HG02943 (cell line): ENCODE measurements around the gene PTH2R.
"Not testable (repeated sequence)": the region's sequence is repeated elsewhere in the genome, so short reads cannot be mapped to it uniquely, and the experiment has no call there.

Experiments used
- ATAC-seq: cut with Tn5 transposase; IDR thresholded peaks from one replicate; pipeline ENCODE4 v1.9.1; 2021; ENCODE audit warnings: mild to moderate bottlenecking, low read depth, moderate library complexity; ENCODE audit not compliant: unreplicated experiment

Gene PTH2R

DNA sequence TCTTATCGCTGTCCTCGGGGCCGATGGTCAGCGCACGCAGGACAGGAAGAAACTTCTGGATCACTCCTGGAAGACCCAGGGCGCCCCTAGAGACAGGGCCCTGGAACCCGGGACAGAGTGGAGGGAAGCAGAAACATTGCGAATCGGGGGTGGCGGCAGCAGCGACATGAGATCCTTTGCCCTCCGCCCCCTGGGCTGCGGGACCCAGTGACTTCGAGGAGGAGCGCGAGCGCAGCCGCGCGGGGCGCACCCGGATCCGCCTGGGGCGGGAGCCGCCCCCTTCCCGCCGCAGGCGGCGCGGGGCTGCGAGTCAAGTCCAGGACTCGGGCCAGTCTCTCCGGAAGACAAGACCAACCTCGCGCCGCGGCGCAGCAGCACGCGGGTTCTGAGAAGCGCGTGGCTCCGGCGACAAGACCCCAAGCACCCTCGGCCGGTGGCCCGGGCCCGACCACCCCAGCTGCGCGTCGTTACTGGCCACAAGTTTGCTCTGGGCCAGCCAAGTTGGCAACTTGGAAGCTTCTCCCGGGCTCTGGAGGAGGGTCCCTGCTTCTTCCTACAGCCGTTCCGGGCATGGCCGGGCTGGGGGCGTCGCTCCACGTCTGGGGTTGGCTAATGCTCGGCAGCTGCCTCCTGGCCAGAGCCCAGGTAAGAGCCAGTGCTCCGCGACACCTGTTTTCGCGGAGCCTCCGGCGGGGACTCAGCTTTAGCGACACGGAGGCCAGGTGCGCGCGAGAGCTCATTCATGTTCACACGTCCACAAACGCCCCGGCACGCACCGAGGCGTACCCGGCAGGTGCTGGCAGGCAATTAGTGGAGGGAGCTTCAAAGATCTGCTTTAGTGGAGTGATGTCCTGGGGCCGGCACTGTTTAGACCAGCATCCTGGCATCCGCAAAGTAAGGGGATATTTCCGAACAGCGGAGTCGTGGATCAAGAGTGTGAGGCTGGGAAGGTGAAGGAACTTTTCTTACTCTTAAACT lies at the start of gene PTH2R:
TSS of gene PTH2R (plus strand) at position 319 of the 978 bp plus-strand sequence. CDS start at position 571, 252 bp downstream.
- no peak for ATAC-seq

DNA sequence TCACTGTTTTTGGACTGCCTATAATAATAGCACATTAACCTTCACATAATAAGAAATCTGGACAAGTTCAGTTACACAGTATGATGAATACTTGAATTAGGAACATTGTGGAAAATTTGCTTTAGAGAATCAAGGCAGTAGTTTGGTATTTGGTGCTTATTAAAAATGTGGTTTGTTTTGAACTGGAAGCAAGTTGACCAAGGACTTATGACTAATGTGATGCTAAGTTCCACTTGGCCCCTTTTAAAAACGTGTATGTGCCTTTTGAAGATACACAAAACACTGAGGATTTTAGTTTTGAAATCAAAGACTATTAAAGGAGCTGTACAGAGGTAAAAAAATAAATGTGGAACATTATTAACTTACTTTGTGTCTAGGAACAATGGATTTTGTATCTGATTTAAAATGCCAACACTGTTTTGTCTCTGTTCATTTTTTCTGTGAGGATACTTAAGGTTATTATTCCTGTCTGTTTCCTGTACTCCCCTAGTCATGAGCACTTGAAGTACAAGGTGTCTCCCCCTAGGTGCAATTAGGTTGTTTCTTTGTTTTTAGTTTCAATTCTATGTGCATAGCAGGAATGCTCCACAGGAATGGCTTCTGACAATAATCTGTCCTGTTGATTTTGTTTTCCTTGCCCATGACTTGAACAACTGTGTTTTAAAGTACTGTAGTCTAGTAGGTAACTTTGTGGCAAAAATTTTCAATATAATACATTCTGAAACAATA lies 49.6 kb upstream of the PTH2R start:
- no peak for ATAC-seq

DNA sequence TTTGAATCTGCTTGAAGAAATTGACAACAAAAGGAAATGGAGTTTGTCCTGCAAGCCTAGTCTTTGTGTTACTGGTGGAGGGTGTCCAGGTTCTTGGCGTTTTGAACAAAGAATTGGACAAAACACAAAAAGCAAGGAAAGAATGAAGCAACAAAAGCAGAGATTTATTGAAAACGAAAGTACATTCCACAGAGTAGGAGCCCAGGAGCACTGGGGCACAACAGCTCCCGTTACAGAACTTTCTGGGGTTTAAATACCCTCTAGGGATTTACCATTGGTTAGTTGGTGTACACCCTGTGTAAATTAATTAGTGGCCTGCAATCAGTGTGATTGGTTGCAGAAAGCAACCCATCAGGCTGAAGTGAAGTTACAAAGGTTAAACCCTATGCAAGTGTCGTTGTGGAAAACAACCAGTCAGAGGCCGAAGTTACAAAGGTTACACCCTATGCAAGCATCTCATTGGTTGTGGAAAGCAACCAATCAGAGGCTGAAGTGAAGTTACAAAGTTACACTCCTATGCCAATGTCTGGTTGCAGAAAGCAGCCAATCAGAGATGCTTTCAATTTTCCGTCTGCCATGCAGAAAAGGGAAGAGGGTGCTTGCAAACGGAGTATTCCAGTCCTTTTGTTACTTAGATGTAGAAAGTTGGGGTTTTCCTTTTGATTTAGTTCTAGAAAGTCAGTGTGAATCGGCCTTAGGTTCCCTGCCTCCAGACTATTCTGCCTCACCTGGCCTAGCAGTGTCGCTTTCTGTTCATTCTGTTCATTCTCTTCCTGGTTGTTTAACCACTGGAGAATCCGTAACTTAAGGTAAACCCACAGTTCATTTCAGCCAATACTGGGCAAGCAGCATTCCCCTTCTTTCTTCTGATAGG lies 47.6 kb upstream of the PTH2R start:
- ATAC-seq, result no peak

DNA sequence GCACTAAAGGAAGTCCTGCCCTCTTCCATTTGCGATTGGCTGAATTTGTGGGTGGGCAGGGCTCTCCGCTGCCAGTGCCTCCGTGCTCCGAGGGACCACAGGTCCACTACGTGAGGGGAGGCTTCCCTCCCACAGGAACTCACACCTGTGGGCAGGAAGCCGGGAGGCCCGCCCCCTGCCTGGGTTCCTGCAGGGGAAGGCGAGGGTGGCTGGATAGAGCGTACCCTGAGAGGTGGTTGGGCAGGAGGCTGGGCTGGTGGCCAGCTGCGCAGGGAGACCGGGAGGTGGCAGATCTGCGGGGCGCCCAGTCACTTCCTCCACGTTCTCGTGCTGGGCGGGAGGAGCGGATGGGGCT lies 47.0 kb upstream of the PTH2R start:
- ATAC-seq, result no peak

DNA sequence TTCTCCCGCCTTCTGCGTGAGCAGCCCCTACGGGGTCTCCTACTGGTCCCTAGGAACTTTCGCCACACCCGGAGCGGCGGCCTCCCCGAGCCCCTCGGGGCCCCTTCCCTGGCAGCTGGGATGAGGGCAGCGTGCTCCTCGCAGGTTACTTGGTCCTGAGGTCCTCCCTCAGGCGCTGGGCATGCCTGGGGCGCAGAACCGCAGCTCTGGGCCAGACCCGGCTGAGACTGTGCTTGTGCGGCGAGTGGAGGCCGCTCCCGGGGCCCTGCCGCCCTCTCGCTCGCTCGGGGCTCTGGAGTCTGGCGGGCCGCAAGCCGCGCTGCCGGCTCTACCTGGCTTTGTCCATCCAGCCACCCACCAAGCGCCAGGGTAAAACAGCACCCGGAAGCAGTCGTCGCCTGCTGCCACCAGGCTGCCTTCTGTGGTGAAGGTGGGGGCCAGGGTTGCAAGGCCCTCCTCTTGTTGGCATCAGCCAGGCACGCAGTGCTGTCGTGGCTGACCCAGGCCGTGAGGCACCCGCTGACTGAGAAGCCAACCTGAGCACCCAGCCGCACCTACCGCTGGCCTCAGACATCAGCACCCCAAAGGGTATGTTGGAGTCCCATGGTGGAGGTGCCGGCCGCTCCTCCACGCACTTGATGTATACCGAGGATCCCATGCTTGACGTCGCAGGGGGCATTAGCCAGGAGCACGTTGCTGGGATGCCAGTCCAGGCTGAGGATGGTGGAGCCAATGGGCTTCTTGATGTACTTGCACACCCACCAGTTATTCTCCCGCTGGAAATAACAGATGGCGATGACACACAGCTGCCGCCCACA lies 46.1 kb upstream of the PTH2R start:
- no peak for ATAC-seq

DNA sequence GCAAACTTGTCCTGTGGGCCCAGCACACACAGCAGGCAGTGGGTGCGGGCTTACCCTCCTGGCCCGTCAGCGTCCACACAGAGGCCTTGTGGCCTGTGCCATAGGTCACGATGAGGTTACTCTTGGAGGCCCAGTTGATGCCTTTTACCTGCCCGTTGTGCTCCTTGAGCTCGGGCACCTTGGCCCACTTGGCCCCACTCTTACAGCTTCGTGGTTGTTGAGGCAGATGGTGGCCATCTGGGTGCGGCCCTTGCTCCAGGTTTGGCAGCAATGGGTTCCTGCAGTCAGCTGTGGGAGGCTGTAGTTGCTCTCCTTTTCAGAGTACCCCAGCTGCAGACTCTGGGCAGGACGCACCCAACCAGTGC lies 45.5 kb upstream of the PTH2R start:
- ATAC-seq, result no peak

- ATAC-seq, result peak; percentile 70
Observed at GRCh38 chr2:208363485-208363884, 43.1 kb upstream of the PTH2R start.

- ATAC-seq, result no peak
Observed at GRCh38 chr2:208366215-208367127, 40.1 kb upstream of the PTH2R start.

DNA sequence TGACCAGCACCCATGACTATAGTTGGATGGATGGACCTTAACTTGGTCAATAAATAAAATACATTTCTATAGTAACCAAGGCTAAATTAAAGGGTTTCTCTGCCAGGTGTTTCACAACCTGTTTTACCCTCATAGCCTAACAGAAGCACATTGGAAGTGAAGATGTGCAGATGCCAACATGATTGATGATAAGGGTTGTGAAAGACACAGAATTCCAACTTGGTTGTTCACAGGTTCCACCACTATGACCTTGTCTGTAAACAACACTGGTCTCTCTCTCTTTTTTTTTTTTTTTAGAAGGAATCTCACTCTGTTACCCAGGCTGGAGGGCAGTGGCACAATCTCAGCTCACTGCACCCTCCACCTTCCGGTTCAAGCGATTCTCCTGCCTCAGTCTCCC lies 37.5 kb upstream of the PTH2R start:
- ATAC-seq, result no peak

- ATAC-seq, result no peak
Observed at GRCh38 chr2:208370881-208371633, 35.5 kb upstream of the PTH2R start.

DNA sequence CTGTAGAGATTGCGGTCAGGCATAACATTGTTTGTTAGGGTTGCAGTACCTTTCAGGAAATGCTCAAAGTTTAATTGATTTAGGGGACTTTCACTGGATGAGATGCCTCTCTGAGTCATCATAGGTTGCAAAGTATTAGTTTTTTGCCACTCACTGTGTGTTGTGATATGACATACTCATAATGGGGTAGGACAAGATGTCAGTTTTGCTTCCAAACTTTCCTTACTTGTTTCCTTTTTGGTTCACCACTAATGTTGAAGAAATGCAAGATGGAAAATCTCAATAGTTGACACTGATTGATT lies 35.0 kb upstream of the PTH2R start:
- no peak for ATAC-seq

DNA sequence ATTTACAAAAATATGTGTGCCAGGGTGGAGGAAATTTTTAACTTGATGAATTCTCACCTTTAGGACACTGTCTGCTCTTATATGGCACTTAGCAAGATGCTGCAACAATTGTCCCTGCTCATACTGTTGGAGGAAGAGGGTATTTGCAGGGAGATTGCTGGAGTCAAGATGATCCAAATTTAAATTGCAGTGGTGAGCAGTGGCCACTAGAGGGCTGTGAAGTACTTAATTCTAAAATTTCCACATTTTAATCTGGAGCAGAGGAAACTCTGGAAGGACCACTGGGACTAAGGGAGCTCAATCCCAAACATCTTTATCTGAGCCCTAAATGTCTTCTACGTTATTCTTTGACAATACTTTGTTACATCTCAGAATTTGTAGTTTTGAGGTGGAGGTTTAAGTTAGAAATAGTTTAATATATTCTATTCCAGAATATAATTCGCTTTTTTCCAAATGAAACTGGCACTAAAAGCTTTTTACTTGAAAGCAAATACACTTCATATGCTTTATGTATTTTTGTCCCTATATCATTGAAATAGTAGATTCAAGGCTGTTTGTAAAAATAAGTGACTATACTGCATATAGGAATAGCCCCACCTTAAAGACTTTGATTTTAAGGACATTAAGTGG lies 33.0 kb upstream of the PTH2R start:
- ATAC-seq, result no peak

GRCh38 chr2:208375491-208376068 lies 31.0 kb upstream of the PTH2R start:
- ATAC-seq, result no peak

- not testable (repeated sequence) for ATAC-seq
Observed at GRCh38 chr2:208377344-208377860, 29.2 kb upstream of the PTH2R start.

DNA sequence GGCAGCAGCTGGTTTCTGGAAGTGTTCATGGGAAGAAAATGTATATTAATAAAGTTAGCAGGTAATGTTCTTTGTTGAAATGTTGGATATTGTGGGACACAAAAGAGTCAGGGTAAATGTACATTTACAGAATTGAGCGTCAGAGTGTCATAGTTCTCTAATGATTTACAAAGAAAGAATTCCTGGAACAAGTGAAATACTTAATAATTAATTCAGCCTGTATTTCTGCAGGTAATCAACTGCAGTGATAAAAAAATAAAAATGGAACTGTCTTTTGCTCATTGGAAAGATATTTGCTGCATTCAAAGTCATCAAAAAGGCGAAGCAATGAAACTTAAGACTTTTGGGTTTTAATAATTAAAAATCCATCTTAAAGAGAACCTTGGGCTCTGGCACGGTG lies 27.4 kb upstream of the PTH2R start:
- no peak for ATAC-seq

DNA sequence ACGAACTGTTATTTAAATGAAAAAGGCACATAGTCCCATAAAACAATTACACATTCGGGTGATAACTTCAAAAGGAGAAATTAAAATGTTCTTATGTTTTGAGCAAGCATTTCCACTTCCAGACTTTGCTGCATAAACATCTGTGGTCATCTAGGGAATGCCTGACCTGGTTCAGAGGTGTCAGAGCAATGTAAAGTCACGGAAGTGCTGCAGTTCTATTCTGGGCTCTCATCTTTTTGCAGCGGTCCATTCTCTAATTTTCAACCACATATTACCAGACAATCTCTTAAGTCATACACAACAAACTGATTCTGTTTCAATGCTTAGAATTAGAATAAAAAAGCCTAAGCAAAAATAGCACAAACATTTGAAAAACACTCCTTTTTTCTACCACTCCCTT lies 22.0 kb upstream of the PTH2R start:
- ATAC-seq, result no peak

DNA sequence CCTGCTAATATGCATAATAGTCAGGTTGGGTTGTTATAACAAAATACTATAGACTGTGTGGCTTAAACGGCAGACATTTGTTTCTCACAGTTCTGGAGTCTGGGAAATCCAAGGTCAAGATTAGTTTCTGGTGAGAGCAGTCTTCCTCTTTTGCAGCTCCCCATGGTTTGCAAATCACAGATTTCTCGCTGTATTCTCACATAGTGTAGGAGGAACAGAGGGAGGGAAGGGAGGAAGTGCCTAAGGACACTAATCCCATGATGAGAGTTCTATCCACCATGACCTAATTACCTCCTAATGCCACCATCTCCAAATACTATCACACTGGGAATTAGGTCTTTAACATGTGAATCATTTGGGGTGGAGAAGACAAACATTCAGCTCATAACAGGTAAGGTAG lies 20.1 kb upstream of the PTH2R start:
- no peak for ATAC-seq
